H1 (cell line): ENCODE data around the gene CCDC117. TPM values are rescaled to one million over a fixed set of nuclear protein-coding genes. Genes with fewer than 3 reads are reported as not detected.

ENCODE experiments used
- CTCF ChIA-PET: fragments of 300-600 bp; sonication (Branson Sonifier 250); formaldehyde crosslinking; loops from one replicate; lab custom pipeline; 2021; ENCODE audit not compliant: partially characterized antibody; lab: Charles Lee
- POLR2A ChIA-PET: fragments of 300-600 bp; sonication (Branson Sonifier 250); formaldehyde crosslinking; loops from one replicate; lab custom pipeline; 2021; ENCODE audit warnings: inconsistent platforms; ENCODE audit not compliant: partially characterized antibody; lab: Charles Lee
- DNase-seq, 2 experiments: peaks; one replicate each; pipeline versions ENCODE4 v3.0.0 to v3.0.0-alpha.2; 2010 to 2022; ENCODE audit warnings: low spot score in 2 of 2, low read depth in 1 of 2, mixed read lengths in 1 of 2
- FAIRE-seq: peaks from 2 replicates; lab custom pipeline; 2011; peaks lifted over from hg19 to GRCh38; lab: Jason Lieb, UNC
- H2AFZ ChIP-seq: 2 replicates; pipeline ENCODE4 v1.8.1; 2012; ENCODE audit warnings: low read length, inconsistent platforms
- H2AK5ac ChIP-seq: 2 replicates; pipeline ENCODE4 v1.6.1; 2013; ENCODE audit warnings: low read depth, low read length
- H2BK120ac ChIP-seq: replicated peaks from 2 replicates; pipeline ENCODE3; 2013; ENCODE audit warnings: low read depth, low read length, inconsistent platforms
- H2BK12ac ChIP-seq: 2 replicates; pipeline ENCODE4 v1.6.1; 2013; ENCODE audit warnings: low read depth, low read length
- H2BK15ac ChIP-seq: 2 replicates; pipeline ENCODE4 v1.6.1; 2013; ENCODE audit warnings: low read length
- H2BK20ac ChIP-seq: 2 replicates; pipeline ENCODE4 v1.6.1; 2013; ENCODE audit warnings: low read length
- H2BK5ac ChIP-seq: 2 replicates; pipeline ENCODE4 v1.6.1; 2013; ENCODE audit warnings: low read depth, low read length
- H3K14ac ChIP-seq: 2 replicates; pipeline ENCODE4 v1.6.1; 2013; ENCODE audit warnings: inconsistent platforms; ENCODE audit not compliant: insufficient read length
- H3K18ac ChIP-seq: 2 replicates; pipeline ENCODE4 v1.6.1; 2013; ENCODE audit warnings: low read length; ENCODE audit errors: extremely low read depth
- H3K23ac ChIP-seq: 2 replicates; pipeline ENCODE4 v1.6.1; 2013; ENCODE audit warnings: inconsistent platforms; ENCODE audit not compliant: insufficient read length
- H3K23me2 ChIP-seq: 2 replicates; pipeline ENCODE4 v1.6.1; 2013; ENCODE audit warnings: low read depth, low read length
- H3K27ac ChIP-seq: 2 replicates; pipeline ENCODE4 v1.6.1; 2011; ENCODE audit warnings: low read depth, low read length, inconsistent platforms
- H3K27me3 ChIP-seq, 4 experiments: replicated peaks in 1 of 4; 1 replicate in 1 of 4; 2 replicates in 3 of 4; pipeline versions ENCODE4 v1.6.1 to v1.8.1; 2011 to 2013; ENCODE audit warnings: low read length in 3 of 4, mild to moderate bottlenecking in 3 of 4, inconsistent platforms in 2 of 4, mixed read lengths in 2 of 4, moderate library complexity in 1 of 4; ENCODE audit not compliant: control insufficient read depth in 3 of 4, insufficient read depth in 3 of 4; ENCODE audit errors: extremely low read depth in 1 of 4
- H3K36me3 ChIP-seq, 4 experiments: 2 replicates each; pipeline versions ENCODE4 v1.6.1 to v1.8.1; 2011 to 2013; ENCODE audit warnings: mild to moderate bottlenecking in 4 of 4, low read length in 3 of 4, moderate library complexity in 2 of 4, control low read depth in 1 of 4, inconsistent platforms in 1 of 4; ENCODE audit not compliant: insufficient read depth in 4 of 4, control insufficient read depth in 2 of 4
- H3K4ac ChIP-seq: replicated peaks from 2 replicates; pipeline ENCODE3; 2013; ENCODE audit warnings: low read length, low read depth, mixed read lengths, inconsistent platforms; ENCODE audit not compliant: insufficient read length
- H3K4me1 ChIP-seq, 4 experiments: replicated peaks in 1 of 4; 1 replicate in 1 of 4; 2 replicates in 3 of 4; pipeline versions ENCODE4 v1.6.1 to v1.8.1; 2011 to 2013; ENCODE audit warnings: low read length in 3 of 4, inconsistent platforms in 2 of 4, mixed read lengths in 1 of 4; ENCODE audit not compliant: insufficient read depth in 4 of 4, control insufficient read depth in 3 of 4
- H3K4me2 ChIP-seq, 2 experiments: 2 replicates each; pipeline versions ENCODE4 v1.6.1 to v1.8.1; 2011 to 2013; ENCODE audit warnings: low read depth in 2 of 2, low read length in 2 of 2, control low read depth in 1 of 2, inconsistent platforms in 1 of 2, mild to moderate bottlenecking in 1 of 2; ENCODE audit not compliant: insufficient read depth in 1 of 2
- H3K4me3 ChIP-seq, 4 experiments: fragments of 200-600, 300-600 bp in 1 of 4; sonication (generic), shearing (Covaris generic), sonication (Bioruptor Twin) in 1 of 4; 2 replicates each; pipeline versions ENCODE4 v1.5.1 to v1.8.1; 2011 to 2016; ENCODE audit warnings: low read length in 4 of 4, low read depth in 3 of 4, control low read depth in 2 of 4, inconsistent platforms in 2 of 4, mild to moderate bottlenecking in 2 of 4, mixed read lengths in 1 of 4, moderate library complexity in 1 of 4; ENCODE audit not compliant: insufficient read depth in 2 of 4; ENCODE audit errors: extremely low read depth in 1 of 4
- H3K56ac ChIP-seq: replicated peaks from 2 replicates; pipeline ENCODE3; 2013; ENCODE audit warnings: low read depth, mild to moderate bottlenecking, mixed read lengths, low read length, inconsistent platforms; ENCODE audit not compliant: insufficient read length
- H3K79me1 ChIP-seq: 2 replicates; pipeline ENCODE4 v1.6.1; 2013; ENCODE audit warnings: low read depth, low read length, control low read depth
- H3K79me2 ChIP-seq, 2 experiments: 2 replicates each; pipeline versions ENCODE4 v1.6.1 to v1.8.1; 2012 to 2013; ENCODE audit warnings: low read length in 2 of 2, mild to moderate bottlenecking in 2 of 2, inconsistent platforms in 1 of 2; ENCODE audit not compliant: insufficient read depth in 2 of 2, control insufficient read depth in 1 of 2
- H3K9ac ChIP-seq, 4 experiments: replicated peaks in 1 of 4; 1 replicate in 1 of 4; 2 replicates in 3 of 4; pipeline versions ENCODE4 v1.6.1 to v1.8.1; 2011 to 2013; ENCODE audit warnings: low read depth in 3 of 4, low read length in 3 of 4, control low read depth in 2 of 4, mild to moderate bottlenecking in 2 of 4, moderate library complexity in 2 of 4, inconsistent platforms in 1 of 4; ENCODE audit errors: extremely low read depth in 1 of 4
- H3K9me3 ChIP-seq, 2 experiments: 2 replicates each; pipeline versions ENCODE4 v1.6.1 to v1.8.1; 2012 to 2013; ENCODE audit warnings: mild to moderate bottlenecking in 2 of 2, moderate library complexity in 2 of 2, control low read depth in 1 of 2, inconsistent platforms in 1 of 2, low read depth in 1 of 2, low read length in 1 of 2, mixed read lengths in 1 of 2; ENCODE audit not compliant: insufficient read depth in 2 of 2
- H4K20me1 ChIP-seq, 2 experiments: replicated peaks in 1 of 2; 2 replicates each; pipeline versions ENCODE3 to v1.8.1; 2011 to 2013; ENCODE audit warnings: inconsistent platforms in 2 of 2, low read length in 2 of 2, mild to moderate bottlenecking in 1 of 2; ENCODE audit not compliant: insufficient read depth in 2 of 2, control insufficient read depth in 1 of 2
- H4K5ac ChIP-seq: 2 replicates; pipeline ENCODE4 v1.6.1; 2013; ENCODE audit warnings: low read length, low read depth, mixed read lengths, inconsistent platforms; ENCODE audit not compliant: insufficient read length
- H4K8ac ChIP-seq: 2 replicates; pipeline ENCODE4 v1.8.0; 2013; ENCODE audit warnings: mild to moderate bottlenecking, moderate library complexity, low read length, inconsistent platforms; ENCODE audit not compliant: insufficient read depth; ENCODE audit errors: extremely low read depth
- H4K91ac ChIP-seq: replicated peaks from 2 replicates; pipeline ENCODE3; 2013; ENCODE audit warnings: low read length, mixed read lengths, inconsistent platforms; ENCODE audit not compliant: insufficient read length
- CBX5 ChIP-seq: fragments of 300-800, 300-1000 bp; sonication (generic); IDR thresholded peaks from 2 replicates; pipeline ENCODE4 v1.7.1; 2016; ENCODE audit warnings: antibody characterized with exemption, low read length, low read depth
- E2F6 ChIP-seq: IDR thresholded peaks from 2 replicates; pipeline ENCODE4 v1.6.1; 2012; ENCODE audit warnings: inconsistent platforms
- EP300 ChIP-seq, 2 experiments: IDR thresholded peaks; 1 replicate in 1 of 2; 2 replicates in 1 of 2; pipeline ENCODE4 v1.6.1; 2011 to 2012; ENCODE audit warnings: low read depth in 2 of 2, low read length in 2 of 2, mild to moderate bottlenecking in 2 of 2, borderline replicate concordance in 1 of 2, inconsistent platforms in 1 of 2, moderate library complexity in 1 of 2
- FOSL1 ChIP-seq: IDR thresholded peaks from 2 replicates; pipeline ENCODE4 v1.6.1; 2011; ENCODE audit warnings: mild to moderate bottlenecking, low read depth, low read length, moderate library complexity; ENCODE audit not compliant: insufficient read depth
- JUND ChIP-seq: IDR thresholded peaks from 2 replicates; pipeline ENCODE4 v1.6.1; 2011; ENCODE audit warnings: mild to moderate bottlenecking, improper control_type of control experiment, low read length
- KDM4A ChIP-seq: IDR thresholded peaks from one replicate; pipeline ENCODE4 v1.7.1; 2012; ENCODE audit warnings: low read depth, mild to moderate bottlenecking, moderate library complexity, low read length, inconsistent platforms; ENCODE audit not compliant: severe bottlenecking
- MAX ChIP-seq: IDR thresholded peaks from 2 replicates; pipeline ENCODE4 v1.6.1; 2012; ENCODE audit warnings: inconsistent platforms
- POLR2AphosphoS5 ChIP-seq: IDR thresholded peaks from 2 replicates; pipeline ENCODE4 v1.6.1; 2011; ENCODE audit warnings: low read depth, low read length
- SIN3A ChIP-seq, 2 experiments: IDR thresholded peaks in 1 of 2; conservative IDR thresholded peaks in 1 of 2; 2 replicates each; pipeline ENCODE4 v1.6.1; 2011 to 2012; ENCODE audit warnings: low read length in 2 of 2, improper control_type of control experiment in 1 of 2, low read depth in 1 of 2, mild to moderate bottlenecking in 1 of 2
- SP4 ChIP-seq: IDR thresholded peaks from 2 replicates; pipeline ENCODE4 v1.6.1; 2012; ENCODE audit warnings: low read length, inconsistent platforms
- WGBS, 2 experiments: shearing (Covaris generic) in 1 of 2; methylation state at CpG; one replicate each; pipeline versions ENCODE4 v1.1.6 to v1.1.7; 2013 to 2015; ENCODE audit warnings: low lambda C conversion rate in 2 of 2, mixed read lengths in 2 of 2, inconsistent platforms in 1 of 2, low coverage in 1 of 2, missing lambda C conversion rate in 1 of 2; ENCODE audit not compliant: insufficient replicate concordance in 2 of 2, insufficient coverage in 1 of 2, insufficient read length in 1 of 2; ENCODE audit errors: extremely low coverage in 1 of 2, missing lambda C conversion rate in 1 of 2; 5-methylcytosine and 5-hydroxymethylcytosine counted together
- polyA plus RNA-seq, 7 experiments: library from polyadenylated mRNA; depleted of rRNA in 3 of 7; stranded (reverse) in 5 of 7; unstranded in 2 of 7; fragments of >200 nt in 5 of 7; fragments of 200-250 nt in 2 of 7; gene quantifications; 1 replicate in 5 of 7; 2 replicates in 1 of 7; 4 replicates in 1 of 7; pipeline versions ENCODE4 v1.2.1 to v1.2.3, GENCODE V29; 2011 to 2013; ENCODE audit warnings: missing spikeins in 2 of 7, mixed read lengths in 2 of 7
- total RNA-seq: library from RNA; stranded (reverse); fragmentation: NEBNext Ultra II Directional; extraction: Animal tissue kit (Norgen Biotek cat#: 25700); gene quantifications from 2 replicates; pipeline ENCODE4 v1.2.1, GENCODE V29; 2021

Gene CCDC117
- total and polyA plus RNA-seq, 2 of the 8 experiments (the other 6 are each of a cell fraction or from before 2014, with no cell fraction given): 9.1 to 43.1 TPM

- Histone ChIP-seq H3K4ac (peak overlapping the region; percentile 57), H3K18ac (peak overlapping the region; percentile 57), H3K27ac (peak overlapping the region; percentile 89), H2AK5ac (peak overlapping the region; percentile 66; the same call in 1 of the 2 replicates), H3K4me2 (peak overlapping the region; percentile 84 to 93), H3K23ac (no peak overlapping the region), H4K91ac (peak overlapping the region; percentile 34), H3K4me1 (peaks cover 0 to 3% (median under 1%) of the 10 kb centered on the region in 4 experiments; a peak in 1 of 7 replicates), H3K14ac (no peak overlapping the region), H4K8ac (peak overlapping the region; percentile 81; the same call in 1 of the 2 replicates), H2AFZ (no peak overlapping the region), H2BK120ac (peak overlapping the region; percentile 21), H3K27me3 (no peaks in the 10 kb centered on the region), H3K79me2 (peaks cover 10 to 34% of the 10 kb centered on the region in 2 experiments), H3K36me3 (peaks cover 20 to 43% (median 31%) of the 10 kb centered on the region in 4 experiments), H4K20me1 (peaks cover 3 to 8% of the 10 kb centered on the region in 2 experiments), H3K9me3 (no peaks in the 10 kb centered on the region), H3K79me1 (no peaks in the 10 kb centered on the region; the same call in none of the 2 replicates), H4K5ac (peak overlapping the region; percentile 77), H2BK12ac (peak overlapping the region; percentile 9; the same call in 1 of the 2 replicates), H3K4me3 (peak overlapping the region; percentile 78 to 97 (median 90)), H2BK15ac (no peak overlapping the region), H2BK20ac (no peak overlapping the region), H3K56ac (peak overlapping the region; percentile 36), H3K9ac (peak overlapping the region; percentile 91 to 99 (median 96)), H3K23me2 (peaks cover 4% of the 10 kb centered on the region), H2BK5ac (peak overlapping the region; percentile 82)
- FAIRE-seq (no peak), DNase-seq (no peak)
- POLR2A ChIA-PET: interaction anchor here (0.7 to 10.0 kb wide), 23 partner anchors 9 to 881 kb away, joined by 3 to 100 read pairs (median 5); partner anchors contain the start of genes CCDC117, EWSR1, PITPNB and RHBDD3
- CTCF ChIA-PET: interaction anchor here (0.6 to 1.1 kb wide), 4 partner anchors 9 to 287 kb away, joined by 3 to 4 read pairs (median 4); no protein-coding TSS in a partner anchor
- 1% methylated on average over 15 of the region's 31 CpGs; no CpG with 5 or more reads in 1 of the 2 experiments for WGBS, 2 experiments
- TF ChIP-seq CBX5 (no peak), MAX (no peak), SP4 (no peak), EP300 (IDR thresholded peaks at IDR 0.05; ENCODE audit: borderline replicate concordance in 1 of 2, low read depth in 2 of 2, low read length in 2 of 2) (no peak), SIN3A (conservative IDR thresholded peaks at IDR 0.05 in 1 of 2, IDR thresholded peaks at IDR 0.05 in 1 of 2; ENCODE audit: low read depth in 1 of 2, low read length in 2 of 2) (peak in 1 of 2 experiments; percentile 12; a peak in 1 of 4 replicates), E2F6 (no peak), KDM4A (no peak), FOSL1 (no peak), POLR2AphosphoS5 (peak; percentile 28), JUND (no peak)
Observed at GRCh38 chr22:28799606-28800307, 27.3 kb downstream of the CCDC117 start.
